GM21390 (cell line): ENCODE data around the gene SAMHD1.
"Not testable (repeated sequence)": the region's sequence is repeated elsewhere in the genome, so short reads cannot be mapped to it uniquely, and the experiment has no call there.

Source experiments
- ATAC-seq: cut with Tn5 transposase; IDR thresholded peaks from one replicate; pipeline ENCODE4 v1.9.1; 2021; ENCODE audit not compliant: unreplicated experiment

Gene SAMHD1

DNA sequence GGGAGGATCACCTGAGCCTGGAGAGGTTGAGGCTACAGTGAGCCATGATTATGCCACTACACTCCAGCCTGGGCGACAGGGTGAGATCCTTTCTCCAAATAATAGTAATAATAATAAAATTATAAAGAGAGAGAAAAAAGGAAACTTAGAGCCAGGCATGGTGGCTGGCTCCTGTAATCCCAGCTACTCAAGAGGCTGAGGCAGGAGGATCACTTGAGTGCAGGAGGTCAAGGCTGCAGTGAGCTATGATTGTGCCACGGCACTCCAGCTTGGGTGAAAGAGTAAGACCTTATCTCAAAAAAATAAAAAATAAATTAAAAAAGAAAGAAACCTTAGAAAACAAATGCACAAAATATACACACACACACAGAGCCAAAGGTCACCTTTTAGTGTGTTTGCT is 5.2 kb upstream of the SAMHD1 start:
- no peak for ATAC-seq

GRCh38 chr20:36956016-36956415 is 4.5 kb upstream of the SAMHD1 start:
- ATAC-seq, result no peak

DNA sequence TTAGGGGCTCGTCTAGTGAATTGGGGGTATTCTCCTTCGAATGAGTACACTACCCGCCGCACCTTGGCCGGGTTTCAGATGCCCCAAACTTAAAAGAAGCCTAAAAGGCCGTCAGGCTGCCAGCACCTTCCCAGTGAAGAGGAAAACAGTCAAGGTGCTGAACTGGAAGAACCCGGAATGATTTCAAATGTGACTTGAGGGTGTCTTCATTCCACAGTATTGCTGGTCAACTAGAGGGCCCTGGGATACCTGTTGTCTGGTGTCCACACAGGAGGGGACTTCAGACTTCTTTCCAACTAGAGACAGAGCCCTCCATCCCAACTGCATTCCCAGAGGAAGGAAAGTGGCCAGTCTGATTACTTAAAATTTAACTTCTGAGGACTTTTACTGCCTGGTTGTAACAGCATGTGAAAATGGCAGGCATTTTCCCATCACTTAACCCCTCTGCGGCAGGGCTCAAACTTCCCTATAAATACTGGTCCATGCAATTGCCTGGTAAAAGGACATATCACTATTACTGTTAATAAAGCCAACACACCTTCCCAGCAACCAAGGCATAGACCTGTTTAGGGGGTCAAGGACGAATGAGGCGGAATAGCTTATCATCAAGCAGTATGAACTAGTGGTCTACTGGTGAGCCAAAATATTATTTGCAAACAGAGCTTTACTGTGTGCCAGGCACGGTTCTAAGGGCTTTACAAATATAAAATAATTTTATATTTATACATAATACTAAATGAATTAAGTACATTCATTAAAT is 651 bp upstream of the SAMHD1 start:
- ATAC-seq, result no peak

DNA sequence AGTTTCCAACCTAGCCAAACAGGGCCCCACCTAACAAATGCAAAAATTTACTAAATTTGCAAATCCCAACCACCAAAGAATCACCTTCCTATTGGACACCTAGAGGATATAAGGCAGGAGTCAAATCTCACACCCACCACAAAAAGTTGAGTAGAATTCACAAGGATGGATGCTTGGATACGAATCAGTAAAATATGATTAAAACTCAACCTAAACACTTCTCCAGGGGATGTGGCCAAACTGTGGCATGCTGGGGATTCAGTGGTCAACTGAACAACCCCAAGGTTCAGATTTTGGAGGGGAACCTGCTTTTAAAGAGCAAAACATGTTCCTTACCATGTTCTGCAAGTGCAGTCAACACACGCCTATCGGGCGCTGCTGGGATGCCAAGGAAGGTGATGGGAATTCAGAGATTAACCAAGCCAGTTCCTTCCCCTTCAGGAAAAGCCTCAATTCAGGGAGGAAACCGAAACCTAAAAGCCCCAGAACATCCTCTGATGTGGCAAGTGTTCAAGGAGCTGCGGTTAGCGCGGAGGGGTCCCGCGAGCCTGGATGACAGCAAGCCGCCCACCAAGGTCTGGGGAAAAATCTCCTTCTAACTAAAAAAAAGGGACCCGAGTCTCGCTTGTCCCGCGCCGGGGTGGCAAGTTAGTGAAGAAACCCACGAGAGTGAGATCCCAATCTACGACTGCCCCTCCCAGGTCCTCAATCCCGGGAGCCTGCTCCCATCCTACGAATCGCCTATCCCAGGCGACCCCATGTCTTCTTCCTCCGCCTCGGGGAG is 902 bp downstream of the SAMHD1 start:
- ATAC-seq, result no peak

DNA sequence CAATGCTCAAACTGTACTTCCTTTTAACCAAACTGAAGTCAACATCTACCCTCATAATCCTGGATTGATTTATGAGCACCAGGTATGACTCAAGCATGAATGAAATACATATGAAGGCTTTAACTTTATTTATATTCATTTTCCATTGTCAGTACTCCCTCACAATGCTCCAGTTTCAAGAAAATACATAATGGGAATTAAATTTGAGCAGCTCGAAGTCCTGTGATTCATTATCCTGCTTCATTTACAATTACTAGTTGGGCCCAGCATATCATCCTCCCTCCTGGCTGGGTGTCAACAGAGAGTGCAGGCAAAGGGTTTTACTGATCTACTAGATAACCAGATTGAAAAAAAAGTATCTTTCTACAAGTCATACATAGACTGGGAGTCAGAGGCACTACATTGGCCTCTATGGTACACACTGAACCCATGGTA is 10.1 kb downstream of the SAMHD1 start:
- ATAC-seq, result no peak

DNA sequence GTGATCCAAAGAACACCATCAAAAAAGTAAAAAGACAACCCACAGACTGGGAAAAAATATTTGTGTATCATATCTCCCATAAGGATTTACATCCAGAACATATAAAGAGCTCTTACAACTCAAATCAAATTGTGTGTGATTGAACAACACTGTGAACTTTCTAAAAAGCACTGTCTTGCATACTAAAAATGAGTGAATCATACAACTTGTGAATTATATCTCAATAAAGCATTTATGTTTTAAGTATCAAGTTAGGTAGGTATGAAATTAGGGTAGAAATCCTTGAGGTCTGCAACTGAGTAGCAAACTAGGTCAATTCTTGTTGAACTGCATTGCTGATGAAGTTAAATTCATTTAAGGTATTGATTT is 14.1 kb downstream of the SAMHD1 start:
- no peak for ATAC-seq

DNA sequence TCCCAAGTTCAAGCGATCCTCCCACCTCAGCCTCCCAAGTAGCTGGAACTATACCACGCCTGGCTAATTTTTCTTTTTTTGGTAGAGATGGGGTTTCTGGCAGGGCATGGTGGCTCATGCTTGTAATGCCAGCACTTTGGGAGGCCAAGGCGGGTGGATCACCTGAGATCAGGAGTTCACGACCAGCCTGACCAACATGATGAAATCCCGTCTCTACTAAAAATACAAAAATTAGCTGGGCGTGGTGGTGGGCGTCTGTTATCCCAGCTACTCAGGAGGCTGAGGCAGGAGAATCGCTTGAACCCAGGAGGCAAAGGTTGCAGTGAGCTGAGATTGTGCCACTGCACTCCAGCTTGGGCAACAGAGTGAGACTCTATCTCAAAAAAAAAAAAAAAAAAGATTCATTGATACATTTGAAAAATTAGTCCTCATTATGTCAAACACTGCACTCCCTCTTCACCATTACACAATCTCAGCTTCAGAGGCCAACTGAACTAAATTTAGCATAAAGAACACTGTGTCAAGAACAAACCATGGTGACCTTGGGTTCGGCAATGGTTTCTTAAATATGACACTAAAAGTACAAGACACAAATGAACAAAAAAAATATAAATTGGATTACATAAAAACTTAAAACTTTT is 14.6 kb downstream of the SAMHD1 start:
- not testable (repeated sequence) for ATAC-seq

GRCh38 chr20:36936341-36936740 is 15.2 kb downstream of the SAMHD1 start:
- no peak for ATAC-seq

- ATAC-seq, result not testable (repeated sequence)
These were observed 17.9 kb downstream of the SAMHD1 start for GRCh38 chr20:36933571-36933970.

- ATAC-seq, result no peak
These were observed 18.8 kb downstream of the SAMHD1 start for GRCh38 chr20:36932476-36933426.

GRCh38 chr20:36932067-36932466 is 19.4 kb downstream of the SAMHD1 start:
- ATAC-seq, result not testable (repeated sequence)

DNA sequence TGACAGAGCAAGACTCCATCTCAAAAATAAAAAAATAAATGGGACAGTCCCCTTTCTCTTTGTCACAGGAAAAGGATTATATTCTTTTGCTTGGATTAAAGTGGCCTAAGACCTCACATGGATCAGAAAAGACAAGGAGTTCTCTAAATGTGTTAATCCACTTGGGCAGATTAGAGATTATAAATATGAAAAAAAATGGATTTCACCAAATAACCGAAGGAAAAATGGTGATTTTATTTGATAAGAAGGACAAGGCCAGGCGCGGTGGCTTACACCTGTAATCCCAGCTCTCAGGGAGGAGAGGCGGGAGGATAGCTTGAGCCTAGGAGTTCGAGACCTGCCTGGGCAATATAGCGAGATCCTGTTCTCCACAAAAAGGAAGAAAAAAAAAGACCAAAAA is 21.8 kb downstream of the SAMHD1 start:
- ATAC-seq, result no peak

DNA sequence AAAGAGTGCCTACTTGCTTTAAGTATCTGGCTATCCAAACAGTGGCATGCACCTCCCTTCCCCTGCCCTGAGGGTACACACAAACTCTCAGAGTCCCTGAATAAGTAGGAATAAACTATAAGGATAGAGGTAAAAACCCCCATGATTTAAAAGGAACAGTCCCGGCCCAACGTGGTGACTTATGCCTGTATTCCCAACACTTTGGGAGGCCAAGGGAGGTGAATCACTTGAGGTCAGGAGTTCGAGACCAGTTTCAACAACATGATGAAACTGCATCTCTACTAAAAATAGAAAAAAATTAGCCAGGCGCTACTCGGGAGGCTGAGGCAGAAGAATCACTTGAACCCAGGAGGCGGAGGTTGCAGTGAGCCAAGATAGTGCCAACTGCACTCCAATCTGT is 22.2 kb downstream of the SAMHD1 start:
- ATAC-seq, result no peak

- no peak for ATAC-seq
These were observed 23.8 kb downstream of the SAMHD1 start for GRCh38 chr20:36927704-36928103.

GRCh38 chr20:36926653-36927200 is 24.8 kb downstream of the SAMHD1 start:
- ATAC-seq, result no peak

GRCh38 chr20:36925234-36925633 is 26.3 kb downstream of the SAMHD1 start:
- no peak for ATAC-seq

DNA sequence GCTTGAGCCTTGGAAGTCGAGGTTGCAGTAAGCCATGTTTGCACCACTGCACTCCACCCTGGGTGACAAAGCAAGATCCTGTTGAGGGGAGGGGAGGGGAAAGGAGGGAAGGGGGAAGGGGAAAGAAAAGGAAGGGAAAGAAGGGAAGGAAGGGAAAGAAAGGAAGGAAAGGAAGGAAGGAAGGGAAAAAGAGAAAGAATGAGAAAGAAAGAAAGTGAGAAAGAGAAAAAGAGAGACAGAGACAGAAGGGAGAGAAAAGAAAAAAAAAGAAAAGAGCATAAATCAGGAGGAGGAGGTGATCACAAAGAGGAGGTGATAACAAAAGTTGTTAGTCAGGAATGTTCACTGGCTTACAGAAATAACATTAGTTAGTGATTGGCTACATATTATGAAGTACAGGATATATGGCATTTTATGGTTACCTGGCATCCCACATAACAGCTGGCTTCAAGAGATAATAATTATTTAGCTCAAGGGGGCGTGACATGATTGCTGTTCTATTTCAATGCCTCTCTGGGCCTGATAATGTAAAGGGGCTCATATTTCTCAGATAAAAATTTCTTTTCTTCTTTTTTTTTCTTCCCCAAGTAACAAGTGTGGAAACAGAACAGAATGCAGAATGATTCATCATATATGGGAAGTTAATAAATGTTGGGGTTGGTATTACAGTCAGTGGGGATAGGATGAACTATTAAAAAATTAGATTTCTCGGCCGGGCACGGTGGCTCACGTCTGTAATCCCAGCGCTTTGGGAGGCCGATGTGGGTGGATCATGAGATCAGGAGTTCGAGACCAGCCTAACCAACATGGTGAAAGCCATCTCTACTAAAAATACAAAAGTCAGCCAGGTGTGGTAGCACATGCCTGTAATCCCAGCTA is 27.1 kb downstream of the SAMHD1 start:
- ATAC-seq, result no peak

DNA sequence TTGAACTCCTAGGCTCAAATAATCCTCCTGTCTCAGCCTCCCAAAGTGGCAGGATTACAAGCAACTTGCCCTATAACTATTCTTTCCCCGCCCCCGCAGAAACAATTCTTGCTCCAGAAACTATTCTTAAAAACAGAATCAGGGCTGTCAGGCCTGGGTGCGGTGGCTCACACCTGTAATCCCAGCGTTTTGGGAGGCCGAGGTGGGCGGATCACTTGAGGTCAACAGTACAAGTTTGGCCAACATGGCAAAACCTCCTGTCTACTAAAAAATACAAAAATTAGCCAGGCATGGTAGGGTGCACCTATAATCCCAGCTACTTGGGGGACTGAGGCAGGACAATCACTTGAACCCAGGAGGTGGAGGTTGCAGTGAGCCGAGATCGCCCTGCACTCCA is 31.2 kb downstream of the SAMHD1 start:
- no peak for ATAC-seq

DNA sequence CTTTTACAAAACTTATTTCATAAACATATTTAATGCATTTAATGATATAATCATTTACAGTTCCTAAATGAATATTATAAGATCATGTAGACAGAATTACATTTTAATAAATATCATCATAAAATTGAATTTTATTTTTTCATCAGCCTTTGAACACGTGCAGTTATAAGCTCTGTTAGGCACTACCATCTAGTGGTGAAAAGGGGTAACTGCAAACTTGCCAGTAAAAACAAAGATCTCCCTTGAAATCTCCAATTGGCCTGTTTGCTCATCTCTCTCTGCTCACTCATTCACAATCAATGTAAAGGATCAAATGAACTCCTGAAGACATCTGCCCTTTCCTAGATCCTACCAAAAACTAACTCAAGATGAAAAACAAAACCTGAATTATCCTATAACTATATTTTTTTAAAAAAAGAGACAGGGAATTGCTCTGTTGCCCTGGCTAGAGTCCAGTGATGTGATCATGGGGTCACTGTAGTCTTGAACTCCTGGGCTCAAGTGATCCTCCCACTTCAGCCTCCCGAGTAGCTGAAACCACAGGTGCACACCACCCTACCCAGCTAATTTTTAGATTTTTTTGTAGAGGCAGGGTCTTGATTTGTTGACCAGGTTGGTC is 31.7 kb downstream of the SAMHD1 start:
- ATAC-seq, result no peak
